BJ (cell line): ENCODE measurements around the gene NFATC2IP. TPM values are rescaled to one million over a fixed set of nuclear protein-coding genes. Genes with fewer than 3 reads are reported as not detected.

Experiments used
- CTCF ChIA-PET: fragments of 350-600 bp; formaldehyde crosslinking; extraction: SDS; loops from one replicate; lab custom pipeline; 2021; ENCODE audit warnings: antibody characterized with exemption, inconsistent platforms; lab: Yijun Ruan, JAX
- POLR2A ChIA-PET: fragments of 300-600 bp; sonication (Branson Sonifier 250); formaldehyde crosslinking; extraction: SDS; loops from one replicate; lab custom pipeline; 2021; ENCODE audit warnings: antibody characterized with exemption; lab: Charles Lee
- DNase-seq: peaks from one replicate; pipeline ENCODE4 v3.0.0-alpha.2; 2011; ENCODE audit warnings: low read depth
- H3K27me3 ChIP-seq: 2 replicates; pipeline ENCODE4 v1.6.0; 2011; ENCODE audit warnings: low read length; ENCODE audit not compliant: control insufficient read depth, insufficient read depth
- H3K36me3 ChIP-seq: 2 replicates; pipeline ENCODE4 v1.5.1; 2011; ENCODE audit warnings: low read length; ENCODE audit not compliant: control insufficient read depth, insufficient read depth
- H3K4me3 ChIP-seq: 2 replicates; pipeline ENCODE4 v1.5.1; 2011; ENCODE audit warnings: low read depth, mild to moderate bottlenecking, control low read depth, low read length
- polyA minus RNA-seq: library from RNA; depleted of rRNA, polyadenylated mRNA; stranded (reverse); fragments of >200 nt; gene quantifications from 2 replicates; pipeline ENCODE4 v1.2.3, GENCODE V29; 2011; rRNA and poly(A)+ RNA removed
- polyA plus RNA-seq: library from polyadenylated mRNA; depleted of rRNA; stranded (reverse); fragments of >200 nt; gene quantifications from 2 replicates; pipeline ENCODE4 v1.2.3, GENCODE V29; 2011; rRNA removed
- TF ChIP-seq, protein P1 (sequence below): IDR thresholded peaks from 2 replicates; pipeline ENCODE4 v1.5.1; 2011; ENCODE audit warnings: low read depth, mild to moderate bottlenecking, control low read depth, inconsistent platforms, low read length, moderate library complexity; ENCODE audit not compliant: insufficient read depth

The NFATC2IP gene
- polyA plus RNA-seq (23.6 and 30.7 TPM in 2 replicates), polyA minus RNA-seq (12.7 and 12.8 TPM in 2 replicates)

DNA sequence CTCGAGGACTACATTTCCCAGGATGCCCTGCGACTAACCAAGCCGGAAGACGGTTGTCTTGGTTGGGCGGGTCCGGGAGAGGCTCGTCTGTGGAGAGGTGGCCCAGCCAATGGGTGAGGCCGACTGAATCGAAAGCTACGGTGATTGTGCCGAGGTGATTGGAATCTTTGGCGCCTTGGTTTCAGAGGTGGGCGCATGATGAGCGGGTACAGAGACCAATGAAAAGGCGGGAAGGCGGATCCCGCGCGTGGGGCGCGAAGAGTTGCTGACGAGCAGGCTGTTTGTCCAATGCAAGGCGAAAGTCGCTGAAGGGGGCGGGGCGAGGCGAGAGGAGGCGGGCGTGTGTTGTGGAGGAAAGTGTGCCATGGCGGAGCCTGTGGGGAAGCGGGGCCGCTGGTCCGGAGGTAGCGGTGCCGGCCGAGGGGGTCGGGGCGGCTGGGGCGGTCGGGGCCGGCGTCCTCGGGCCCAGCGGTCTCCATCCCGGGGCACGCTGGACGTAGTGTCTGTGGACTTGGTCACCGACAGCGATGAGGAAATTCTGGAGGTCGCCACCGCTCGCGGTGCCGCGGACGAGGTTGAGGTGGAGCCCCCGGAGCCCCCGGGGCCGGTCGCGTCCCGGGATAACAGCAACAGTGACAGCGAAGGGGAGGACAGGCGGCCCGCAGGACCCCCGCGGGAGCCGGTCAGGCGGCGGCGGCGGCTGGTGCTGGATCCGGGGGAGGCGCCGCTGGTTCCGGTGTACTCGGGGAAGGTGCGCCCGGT lies at the start of gene NFATC2IP:
Gene NFATC2IP, plus strand, starts transcription at position 290 of the 762 bp plus-strand sequence. Its CDS starts 75 bp downstream, at position 365.
- peak within 1 kb of the TSS; percentile 88 for H3K4me3 ChIP-seq
- ChIA-PET POLR2A (interaction anchor here (0.6 to 0.7 kb wide), 2 partner anchors 94 to 460 kb away, joined by 3 to 6 read pairs; no protein-coding TSS in a partner anchor), CTCF (interaction anchor here (1.0 to 1.6 kb wide), 2 partner anchors 23 to 87 kb away, joined by 4 to 5 read pairs; partner anchors contain the start of gene SH2B1)
- H3K27me3 ChIP-seq: no peaks in the 10 kb centered on the region
- peaks cover 3% of the 10 kb centered on the region; the same call in 1 of the 2 replicates for H3K36me3 ChIP-seq
- TF ChIP-seq, protein P1, sequence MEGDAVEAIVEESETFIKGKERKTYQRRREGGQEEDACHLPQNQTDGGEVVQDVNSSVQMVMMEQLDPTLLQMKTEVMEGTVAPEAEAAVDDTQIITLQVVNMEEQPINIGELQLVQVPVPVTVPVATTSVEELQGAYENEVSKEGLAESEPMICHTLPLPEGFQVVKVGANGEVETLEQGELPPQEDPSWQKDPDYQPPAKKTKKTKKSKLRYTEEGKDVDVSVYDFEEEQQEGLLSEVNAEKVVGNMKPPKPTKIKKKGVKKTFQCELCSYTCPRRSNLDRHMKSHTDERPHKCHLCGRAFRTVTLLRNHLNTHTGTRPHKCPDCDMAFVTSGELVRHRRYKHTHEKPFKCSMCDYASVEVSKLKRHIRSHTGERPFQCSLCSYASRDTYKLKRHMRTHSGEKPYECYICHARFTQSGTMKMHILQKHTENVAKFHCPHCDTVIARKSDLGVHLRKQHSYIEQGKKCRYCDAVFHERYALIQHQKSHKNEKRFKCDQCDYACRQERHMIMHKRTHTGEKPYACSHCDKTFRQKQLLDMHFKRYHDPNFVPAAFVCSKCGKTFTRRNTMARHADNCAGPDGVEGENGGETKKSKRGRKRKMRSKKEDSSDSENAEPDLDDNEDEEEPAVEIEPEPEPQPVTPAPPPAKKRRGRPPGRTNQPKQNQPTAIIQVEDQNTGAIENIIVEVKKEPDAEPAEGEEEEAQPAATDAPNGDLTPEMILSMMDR: no peak
- DNase-seq: peak; percentile 99

DNA sequence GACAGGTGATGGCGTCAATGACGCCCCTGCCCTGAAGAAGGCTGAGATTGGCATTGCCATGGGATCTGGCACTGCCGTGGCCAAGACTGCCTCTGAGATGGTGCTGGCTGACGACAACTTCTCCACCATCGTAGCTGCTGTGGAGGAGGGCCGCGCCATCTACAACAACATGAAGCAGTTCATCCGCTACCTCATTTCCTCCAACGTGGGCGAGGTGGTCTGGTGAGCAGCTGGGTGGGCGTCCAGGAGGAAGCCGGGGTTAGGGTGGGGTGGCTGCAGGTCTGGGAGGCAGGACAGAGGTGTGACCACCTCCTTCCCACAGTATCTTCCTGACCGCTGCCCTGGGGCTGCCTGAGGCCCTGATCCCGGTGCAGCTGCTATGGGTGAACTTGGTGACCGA lies 48.9 kb upstream of the NFATC2IP start:
- TF ChIP-seq, protein P1: no peak
- Histone ChIP-seq H3K27me3 (no peaks in the 10 kb centered on the region), H3K36me3 (peaks cover 5% of the 10 kb centered on the region), H3K4me3 (no peak overlapping the region)
- DNase-seq: no peak
- CTCF ChIA-PET: no interaction called here
- POLR2A ChIA-PET: no interaction called here

DNA sequence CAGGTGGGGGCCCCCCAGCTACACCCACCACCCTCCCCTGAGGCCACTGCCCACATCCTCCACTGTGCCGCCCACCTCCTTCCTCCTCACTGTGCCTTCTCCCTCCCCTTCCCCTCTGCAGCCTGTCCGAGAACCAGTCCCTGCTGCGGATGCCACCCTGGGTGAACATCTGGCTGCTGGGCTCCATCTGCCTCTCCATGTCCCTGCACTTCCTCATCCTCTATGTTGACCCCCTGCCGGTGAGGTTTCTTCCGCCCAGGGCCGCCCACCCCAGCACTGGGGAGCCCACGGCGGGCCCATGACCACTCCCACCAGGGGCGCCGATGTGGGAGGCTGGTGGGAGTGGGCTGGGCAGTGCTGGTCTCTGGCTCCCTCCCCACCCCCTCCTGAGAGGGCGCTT lies 47.8 kb upstream of the NFATC2IP start:
- no peak for DNase-seq
- peaks cover 5% of the 10 kb centered on the region for H3K36me3 ChIP-seq
- ChIA-PET POLR2A (no interaction called here), CTCF (no interaction called here)
- TF ChIP-seq, protein P1: no peak
- no peak overlapping the region for H3K4me3 ChIP-seq
- H3K27me3 ChIP-seq: no peaks in the 10 kb centered on the region

DNA sequence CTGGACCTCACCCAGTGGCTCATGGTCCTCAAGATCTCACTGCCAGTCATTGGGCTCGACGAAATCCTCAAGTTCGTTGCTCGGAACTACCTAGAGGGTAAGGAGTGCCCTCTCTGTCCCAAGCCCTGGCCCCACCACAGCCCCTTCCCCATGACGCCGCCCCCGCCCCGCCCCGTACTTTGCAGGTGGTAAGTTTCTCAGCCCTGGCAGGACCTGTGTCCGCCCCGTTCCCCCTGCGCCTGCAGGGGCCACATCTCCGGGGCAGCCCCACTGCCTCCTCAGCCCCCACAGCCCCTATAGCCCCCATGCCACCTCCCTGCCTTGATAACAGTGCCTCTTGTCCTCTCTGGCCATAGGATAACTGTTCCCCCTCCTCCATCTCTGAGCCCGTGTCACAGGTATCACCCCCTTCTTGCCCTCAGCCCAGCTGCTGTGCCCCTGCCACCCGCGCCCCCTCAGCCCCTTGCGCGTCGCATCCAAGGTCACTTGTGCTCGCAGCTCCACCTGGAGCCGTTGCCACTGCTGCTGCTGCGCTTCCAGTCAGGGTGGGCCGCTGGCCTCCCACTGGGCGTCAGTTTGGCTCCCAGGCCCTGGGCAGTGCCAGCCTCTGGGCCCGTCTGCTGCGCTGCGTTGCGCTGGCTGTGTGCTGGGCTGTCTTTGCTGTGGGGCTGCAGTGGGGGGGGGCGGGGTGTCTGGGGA lies 47.2 kb upstream of the NFATC2IP start:
- DNase-seq: no peak
- Histone ChIP-seq H3K36me3 (peaks cover 7% of the 10 kb centered on the region), H3K4me3 (no peak overlapping the region), H3K27me3 (no peaks in the 10 kb centered on the region)
- POLR2A ChIA-PET: no interaction called here
- CTCF ChIA-PET: no interaction called here
- TF ChIP-seq, protein P1: no peak

DNA sequence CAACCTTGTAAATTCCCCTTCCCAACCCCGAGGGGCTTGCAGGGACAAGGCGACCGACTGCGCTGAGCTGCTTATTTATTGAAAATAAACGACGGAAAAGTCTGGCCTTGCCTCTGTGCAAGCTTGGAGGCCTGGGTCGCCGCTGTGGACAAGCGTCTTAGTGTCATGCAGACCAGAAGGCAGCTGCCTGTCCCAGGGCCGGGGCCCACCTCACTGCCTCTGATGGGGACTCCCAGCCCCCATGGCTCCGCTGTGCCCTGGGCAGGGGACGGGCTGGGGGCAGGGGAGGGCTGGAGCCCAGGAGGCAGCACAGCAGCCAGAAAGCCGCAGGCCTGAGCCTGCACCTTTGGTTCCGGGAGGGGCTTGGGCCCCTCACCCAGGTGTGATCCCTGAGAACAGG lies 46.4 kb upstream of the NFATC2IP start:
- CTCF ChIA-PET: no interaction called here

More for the DNA sequence above, 46.4 kb upstream of the NFATC2IP start:
- no peaks in the 10 kb centered on the region for H3K27me3 ChIP-seq
- H3K36me3 ChIP-seq: peaks cover 9% of the 10 kb centered on the region
- TF ChIP-seq, protein P1: no peak
- no peak for DNase-seq
- POLR2A ChIA-PET: no interaction called here
- H3K4me3 ChIP-seq: no peak overlapping the region
